ENCODE results near the gene REX1BD.

DNA sequence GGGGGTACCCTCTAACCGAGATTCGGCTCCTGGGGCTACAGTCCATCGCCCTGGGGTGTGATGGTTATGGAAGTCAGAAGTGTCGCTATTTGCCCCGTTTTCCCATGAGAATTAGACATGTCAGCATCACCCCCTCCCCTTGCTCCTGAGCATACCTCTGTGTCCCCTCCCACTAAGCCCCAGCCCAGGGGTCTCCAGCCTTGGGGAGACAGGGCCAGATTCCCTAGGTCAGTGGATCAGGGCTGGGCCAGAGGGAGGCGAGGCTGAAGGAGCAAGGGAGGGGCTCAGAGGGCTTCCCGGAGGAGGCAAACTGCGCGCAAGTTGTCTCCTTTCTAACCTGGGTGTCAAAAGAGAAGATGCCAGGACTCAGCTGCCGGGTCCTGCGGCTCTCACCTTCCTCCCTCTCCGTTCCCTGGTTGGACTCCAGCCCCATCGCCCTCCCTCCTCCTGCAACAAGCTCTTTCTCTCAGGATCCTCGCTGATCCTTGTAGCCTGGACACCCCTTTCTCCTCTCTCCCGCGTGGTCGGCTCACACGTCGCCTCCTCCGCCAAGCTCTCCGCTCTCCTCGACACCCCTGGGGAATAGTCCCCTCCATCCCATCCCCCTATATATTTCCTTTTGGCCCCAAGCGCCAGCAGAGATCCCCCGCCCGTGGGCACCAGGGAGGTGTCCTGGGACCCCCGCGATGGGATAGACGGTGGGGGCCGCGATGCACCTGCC, 23.6 kb downstream of the REX1BD start:
- TF ChIP-seq CEBPB (IDR thresholded peaks at IDR 0.05; ENCODE audit: low read depth, low read length) (no peak), CTCF (conservative IDR thresholded peaks at IDR 0.05; ENCODE audit: low read depth, low read length) (no peak), RAD21 (IDR thresholded peaks at IDR 0.05; ENCODE audit: low read length) (no peak), RCOR1 (IDR thresholded peaks at IDR 0.05; ENCODE audit: insufficient replicate concordance, low read length) (no peak)

Data from IMR-90 (cell line).